ENCODE data around the gene MAP2K7.
"Not testable (repeated sequence)": the region's sequence is repeated elsewhere in the genome, so short reads cannot be mapped to it uniquely, and the experiment has no call there.

MAP2K7 gene

DNA sequence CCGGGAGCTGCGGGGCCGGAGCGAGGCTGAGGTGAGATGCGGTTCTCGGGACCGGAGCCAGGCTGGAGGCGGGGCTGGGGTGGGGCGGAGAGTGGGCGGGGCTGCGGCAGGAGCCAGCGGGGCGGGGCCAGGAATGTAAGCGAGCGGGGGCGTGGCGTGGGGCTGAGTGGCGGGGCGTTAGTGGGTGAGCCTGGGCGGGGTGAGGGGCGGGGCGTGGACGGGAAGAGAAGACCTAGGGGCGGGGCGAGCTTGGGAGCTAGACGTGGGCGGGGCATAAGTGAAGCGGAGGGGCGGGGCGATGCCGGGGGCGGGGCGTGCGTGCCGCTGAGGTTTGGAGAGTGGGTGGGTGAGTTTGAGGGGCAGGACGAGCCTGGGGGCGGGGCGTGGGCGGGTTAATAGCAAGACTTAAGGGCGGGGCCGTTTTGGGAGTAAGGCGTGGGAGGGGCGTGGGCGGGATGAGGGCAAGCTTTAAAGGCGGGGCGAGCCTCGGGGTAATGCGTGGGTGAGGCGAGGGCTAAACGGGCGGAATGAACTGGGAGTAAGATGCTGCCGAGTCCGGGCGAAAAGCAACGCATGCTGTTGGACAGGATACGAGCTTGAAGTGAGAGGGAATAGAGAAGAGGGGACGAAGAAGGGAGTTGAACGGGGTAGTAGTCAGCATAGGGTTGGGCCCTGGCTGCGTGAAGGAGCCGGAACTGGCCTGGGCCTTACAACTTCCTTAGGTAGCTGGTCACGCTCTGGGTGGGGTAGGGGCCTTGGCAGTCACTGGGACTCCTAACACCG, 17.0 kb downstream of the MAP2K7 start:
- FAIRE-seq = no peak

GRCh38 chr19:7921302-7921966, 17.8 kb downstream of the MAP2K7 start:
- no peak for FAIRE-seq

- no peak for FAIRE-seq
These were observed 18.5 kb downstream of the MAP2K7 start for GRCh38 chr19:7921967-7922835.

- FAIRE-seq = no peak
These were observed 19.1 kb downstream of the MAP2K7 start for GRCh38 chr19:7922836-7923195.

DNA sequence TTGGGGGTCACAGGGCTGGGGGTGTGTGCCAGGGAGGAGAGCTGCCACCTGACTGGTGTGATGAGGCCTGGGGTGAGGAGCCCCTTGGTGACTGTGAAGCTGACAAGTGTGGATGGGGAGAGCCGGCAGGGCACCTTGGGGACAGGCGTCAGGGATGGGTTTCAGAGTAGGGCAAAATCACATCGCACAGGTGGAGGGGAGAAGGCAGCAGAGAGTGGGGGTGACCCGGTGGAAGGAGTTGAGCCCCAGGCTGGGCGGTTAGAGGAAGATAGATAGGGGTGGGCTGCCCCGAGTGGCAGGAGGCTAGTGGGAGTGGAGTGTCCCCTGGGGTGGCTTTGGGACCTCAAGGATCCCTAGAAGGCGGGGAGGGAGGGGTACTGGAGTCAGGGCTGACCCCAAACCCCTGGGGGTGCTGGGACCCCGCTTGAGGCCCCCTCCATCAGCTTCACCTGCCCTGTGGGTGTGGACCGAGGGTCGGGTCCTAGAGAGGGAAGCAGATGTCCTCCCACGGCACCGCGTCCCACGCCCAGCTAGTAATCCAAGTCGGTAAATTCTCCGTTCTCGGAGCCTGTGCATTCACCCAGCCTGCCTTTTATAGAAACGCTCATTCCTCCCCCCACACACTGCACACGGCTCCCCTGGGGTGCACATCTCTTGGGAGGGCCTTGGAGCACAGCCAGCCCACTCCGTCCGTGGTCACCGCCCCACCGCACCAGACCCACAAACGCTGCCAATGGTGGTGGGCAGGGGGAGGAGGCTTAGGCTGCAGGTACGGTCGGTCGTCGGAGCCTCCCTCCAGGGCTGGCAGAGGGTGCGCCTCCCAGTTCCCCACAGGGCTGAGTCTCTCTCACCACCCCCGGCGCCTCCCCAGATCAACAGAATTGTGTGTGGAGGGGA, 19.9 kb downstream of the MAP2K7 start:
- no peak for FAIRE-seq

- FAIRE-seq = no peak
These were observed 20.6 kb downstream of the MAP2K7 start for GRCh38 chr19:7924241-7924640.

DNA sequence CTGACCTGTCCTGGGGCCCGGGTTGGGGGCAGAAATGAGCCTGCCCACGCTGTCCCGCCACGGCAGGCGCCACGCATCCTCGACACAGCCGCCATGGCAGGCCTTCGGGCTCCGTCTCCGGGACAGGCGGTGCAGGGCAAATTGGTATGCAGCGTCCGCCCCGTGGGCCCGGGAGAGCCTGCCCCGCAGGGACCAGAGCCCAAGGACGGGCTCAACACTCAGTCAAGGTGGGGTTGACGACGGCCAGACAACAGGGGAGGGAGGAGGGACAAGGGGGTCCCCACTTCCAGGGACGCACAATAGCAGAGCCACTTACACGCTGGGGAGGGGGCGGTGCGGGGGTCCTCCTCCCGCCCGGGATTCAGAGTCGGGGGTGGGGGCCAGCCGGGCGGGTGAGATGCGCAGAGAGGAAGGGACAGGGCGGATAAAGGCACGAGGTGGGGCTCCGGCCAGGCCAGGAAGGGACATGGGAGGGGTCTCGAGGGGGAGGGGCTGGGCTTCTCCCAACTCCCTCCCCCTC, 21.0 kb downstream of the MAP2K7 start:
- FAIRE-seq = no peak

DNA sequence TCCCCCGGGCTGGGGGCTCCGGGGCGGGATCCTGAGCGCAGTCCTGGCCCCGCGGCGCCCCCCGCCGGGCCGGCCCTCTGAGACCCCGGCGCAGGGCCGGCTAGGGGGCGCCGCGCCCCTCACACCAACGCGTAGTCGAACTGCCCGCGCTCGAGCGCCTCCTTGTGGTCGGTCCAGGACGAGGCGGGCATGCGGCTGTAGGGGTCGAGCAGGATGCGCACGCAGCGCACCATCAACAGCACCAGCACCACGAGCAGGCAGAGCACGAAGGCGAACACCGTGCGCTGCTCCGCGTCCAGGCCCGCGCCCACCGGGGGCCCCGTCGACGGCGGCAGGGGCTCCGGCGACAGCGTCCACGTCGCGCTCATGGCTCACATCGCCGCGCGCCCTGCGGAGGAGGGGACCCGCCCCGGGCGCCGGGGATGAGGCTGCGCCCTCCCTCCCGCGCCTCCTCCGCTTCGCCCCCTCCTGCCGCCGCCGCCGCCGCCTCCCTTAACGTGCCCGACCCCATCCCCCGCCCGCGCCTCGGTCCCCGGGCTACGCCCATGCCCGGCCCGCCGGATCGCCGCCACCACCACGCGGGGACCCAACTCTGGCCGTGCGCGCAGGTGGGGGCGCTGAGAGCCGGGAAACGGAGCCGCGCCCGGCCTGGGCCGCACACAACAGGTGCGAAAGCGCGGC, 21.6 kb downstream of the MAP2K7 start:
- FAIRE-seq = no peak

DNA sequence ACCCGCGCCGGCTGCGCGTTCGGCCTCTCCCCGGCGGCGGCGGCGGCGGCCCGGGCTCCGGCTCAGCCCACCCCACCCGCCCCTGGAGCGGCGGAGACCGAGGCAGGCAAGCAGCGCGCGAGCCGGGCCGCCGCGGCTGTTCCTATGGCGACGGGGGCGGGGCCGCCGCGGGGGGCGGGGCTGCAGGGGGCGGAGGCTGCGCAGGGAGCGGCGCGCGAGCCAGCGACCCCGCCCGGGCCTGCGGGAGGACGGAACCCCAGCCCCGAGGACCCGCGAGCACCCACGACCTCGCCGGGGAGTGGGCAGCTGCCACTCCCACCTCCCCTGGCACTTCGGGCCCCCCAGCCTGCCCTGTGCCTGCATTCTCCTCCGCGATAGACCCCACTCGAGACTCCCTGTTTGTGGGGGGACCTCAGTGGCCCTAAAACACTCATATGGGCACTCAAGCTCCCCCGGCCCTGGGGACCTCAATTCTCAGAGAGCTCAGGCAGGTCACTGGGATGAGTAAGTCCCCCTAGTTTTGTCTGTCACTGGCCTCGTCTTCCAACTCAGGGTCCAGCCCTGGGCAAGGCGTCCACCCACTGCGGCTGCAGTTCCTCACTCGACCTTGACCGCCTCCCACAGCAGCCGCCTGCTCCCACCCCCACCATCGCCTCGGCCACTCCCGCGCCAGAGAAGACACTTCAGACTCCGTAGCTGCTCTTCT, 22.5 kb downstream of the MAP2K7 start, which contains the start of gene CTXN1:
TSS of gene CTXN1 (minus strand) at position 115 of the 706 bp plus-strand sequence. CDS start 597 bp downstream, outside the sequence.
- no peak for FAIRE-seq

- no peak for FAIRE-seq
These were observed 23.3 kb downstream of the MAP2K7 start for GRCh38 chr19:7926727-7927604.

DNA sequence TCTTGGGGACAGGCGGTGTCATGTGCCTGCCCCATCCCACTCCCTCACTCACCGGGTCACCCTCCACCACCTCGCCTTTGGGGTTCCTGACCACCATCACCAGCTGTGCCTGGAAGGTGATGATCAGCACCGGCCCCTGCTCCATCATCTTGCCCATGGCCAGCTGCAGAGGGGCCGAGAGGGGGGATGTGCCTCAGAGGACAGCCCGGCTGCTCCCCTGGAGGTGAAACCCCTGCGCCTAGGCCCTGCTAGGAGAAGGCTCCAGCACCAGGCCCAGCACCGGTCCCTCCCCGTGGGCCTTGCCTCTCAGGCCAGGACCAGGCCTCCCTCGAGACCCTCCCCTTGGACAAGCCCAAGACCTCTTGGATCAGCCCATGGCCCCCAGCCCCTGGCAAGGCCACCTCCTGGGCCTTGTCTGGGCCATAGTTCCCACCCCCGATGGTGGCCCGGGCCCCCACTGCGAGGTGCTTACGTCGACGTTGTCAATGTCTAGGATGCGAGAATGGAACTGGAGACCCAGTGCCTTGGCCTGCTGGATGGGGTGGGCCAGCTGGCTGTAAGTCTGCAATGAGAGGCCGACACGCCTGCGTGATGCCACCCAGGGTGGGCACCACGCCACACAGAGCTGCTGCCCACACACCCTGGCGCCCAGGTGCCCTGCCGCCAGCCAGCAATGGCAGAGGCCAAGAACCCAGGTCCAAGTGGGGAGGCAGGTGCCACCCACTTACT, 24.1 kb downstream of the MAP2K7 start:
- no peak for FAIRE-seq

DNA sequence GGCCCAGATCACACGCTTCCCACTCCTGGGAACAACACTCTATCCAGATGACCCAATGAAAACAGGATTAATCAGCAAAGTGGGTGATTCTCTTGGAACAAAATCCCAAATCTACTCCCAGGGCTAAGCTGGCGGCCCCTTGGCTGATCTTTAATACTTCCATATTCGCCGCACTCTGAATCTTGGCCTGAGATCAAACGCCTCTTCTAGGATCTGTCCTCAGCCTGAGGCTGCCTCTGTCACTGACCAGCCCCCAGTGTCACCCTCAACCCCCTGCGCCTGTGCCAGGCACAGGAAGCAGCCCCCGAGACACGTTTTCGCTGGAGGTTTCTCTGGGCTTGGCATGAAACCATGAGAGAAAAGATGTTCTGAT, 24.6 kb downstream of the MAP2K7 start:
- no peak for FAIRE-seq

DNA sequence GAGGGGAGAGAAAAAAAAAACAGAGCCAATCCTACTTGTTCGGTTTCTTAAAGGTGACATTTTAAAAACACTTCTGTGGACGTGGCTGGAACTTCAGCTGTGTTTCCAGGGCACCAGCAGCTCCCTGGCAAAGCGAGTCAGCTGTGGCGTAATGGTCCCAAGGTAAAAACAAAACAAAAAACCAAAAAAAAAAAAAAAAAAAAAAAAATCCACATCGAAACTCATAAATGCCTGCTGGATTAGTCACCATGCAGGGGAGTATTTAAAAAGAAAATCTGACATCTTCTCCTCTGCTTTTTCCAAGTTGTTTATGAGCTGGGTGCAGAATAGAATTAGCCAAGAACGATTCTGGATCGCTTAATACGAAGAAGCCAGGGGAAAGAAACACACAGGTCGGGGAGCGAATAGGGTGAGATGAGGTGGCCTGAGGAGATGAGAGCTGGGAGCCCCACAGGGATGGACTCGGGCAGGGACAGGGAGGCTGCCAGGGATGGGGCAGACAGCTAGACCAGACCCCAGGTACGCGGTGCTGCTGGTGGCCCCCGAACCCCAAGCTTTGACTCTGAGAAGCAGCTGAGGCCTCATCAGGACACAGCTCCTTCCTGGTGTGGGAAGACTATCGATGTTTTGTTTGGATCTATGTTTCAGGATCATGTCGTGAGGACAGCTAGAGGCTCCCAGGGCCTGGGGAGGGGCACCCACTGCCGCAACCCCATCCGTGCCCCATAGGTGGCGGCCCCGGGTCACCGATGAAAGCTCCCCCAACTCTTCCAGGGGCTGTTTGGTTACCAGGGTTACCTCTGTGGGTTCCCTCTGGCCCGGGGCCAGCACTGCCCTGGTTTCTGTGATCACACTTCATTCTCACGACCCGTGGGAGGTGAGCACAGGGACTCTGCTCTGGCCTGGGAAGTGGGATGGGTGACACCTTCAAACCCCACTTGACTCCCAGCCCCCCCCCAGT, 25.3 kb downstream of the MAP2K7 start:
- FAIRE-seq = no peak

- FAIRE-seq = not testable (repeated sequence)
These were observed 26.4 kb downstream of the MAP2K7 start for GRCh38 chr19:7930030-7930429.

DNA sequence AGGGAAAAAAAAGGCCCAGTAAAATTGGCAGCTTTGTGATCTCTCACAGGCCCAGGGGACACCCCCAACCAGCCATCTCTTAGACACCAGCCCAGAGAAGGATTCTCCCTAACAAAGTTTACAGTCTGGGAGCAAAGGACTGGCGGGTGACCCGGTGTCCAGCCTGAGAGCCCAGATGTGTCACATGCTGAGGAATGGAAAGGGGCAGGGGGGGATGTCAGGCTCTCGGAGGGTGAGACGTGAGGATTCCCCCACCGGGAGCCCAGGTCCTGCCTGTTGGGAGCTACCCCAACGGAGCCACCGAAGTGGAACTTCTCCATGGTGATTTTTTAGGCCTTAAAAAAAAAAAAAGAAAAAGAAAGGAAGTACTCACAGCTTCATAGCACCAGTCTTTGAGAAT, 27.1 kb downstream of the MAP2K7 start:
- no peak for FAIRE-seq

DNA sequence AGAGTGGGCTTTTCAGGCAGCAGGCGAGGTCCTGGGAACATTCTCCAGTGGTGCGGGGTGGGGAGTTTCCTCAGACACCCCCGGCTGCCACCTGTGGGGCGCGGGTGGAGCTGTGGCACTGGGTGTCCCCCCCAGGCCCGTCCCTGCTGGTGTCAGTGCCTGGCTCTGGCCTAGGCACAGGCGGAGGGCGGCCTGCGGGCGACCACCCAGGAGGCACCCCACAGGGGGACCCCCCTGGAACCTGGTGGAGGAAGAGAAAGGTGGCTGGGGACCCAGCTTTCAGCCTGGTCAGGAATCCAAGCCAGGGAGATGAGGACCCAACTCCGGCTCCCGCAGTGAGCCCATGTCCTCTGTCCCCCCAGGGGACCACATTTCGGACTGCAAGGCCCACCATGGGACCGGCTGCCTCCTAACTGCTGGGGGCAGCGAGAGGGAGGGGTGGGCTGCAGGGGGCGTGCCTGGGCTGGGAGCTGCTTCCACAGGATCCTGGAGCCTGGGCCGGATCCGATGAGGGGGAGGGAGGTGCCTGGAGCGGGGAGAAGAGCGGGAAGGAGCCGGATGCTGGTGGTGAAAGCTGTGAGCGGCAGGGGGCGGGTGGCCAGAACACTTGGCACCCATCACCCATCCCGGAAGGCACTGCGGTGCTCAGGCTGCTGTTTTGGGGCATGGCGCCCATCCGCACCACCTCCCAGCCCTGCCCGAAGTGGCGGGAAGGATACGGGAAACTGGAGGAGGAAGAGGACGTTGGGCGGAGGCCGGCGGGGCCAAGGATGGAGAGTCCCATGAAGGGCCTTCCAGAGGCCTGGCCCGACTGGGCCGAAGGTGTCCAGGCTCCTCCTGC, 27.8 kb downstream of the MAP2K7 start:
- no peak for FAIRE-seq
